ENCODE data around the gene TAS2R40. TPM values are rescaled to one million over a fixed set of nuclear protein-coding genes. Genes with fewer than 3 reads are reported as not detected.

Gene TAS2R40
- total and polyA plus RNA-seq, 10 of the 15 experiments (the other 5 are each of a cell fraction or from before 2014, with no cell fraction given): not detected

DNA sequence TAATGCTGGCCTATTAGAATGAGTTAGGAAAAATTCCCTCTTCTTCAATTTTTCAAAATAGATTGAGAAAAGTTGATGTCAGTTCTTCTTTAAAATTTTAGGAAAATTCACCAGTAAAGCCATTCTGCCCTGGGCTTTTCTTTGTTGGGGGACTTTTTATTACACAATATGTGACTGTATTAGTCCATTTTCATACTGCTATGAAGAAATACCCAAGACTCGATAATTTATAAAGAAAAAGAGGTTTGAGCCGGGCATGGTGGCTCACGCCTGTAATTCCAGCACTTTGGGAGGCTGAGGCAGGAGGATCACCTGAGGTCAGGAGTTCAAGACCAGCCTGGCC, 12.7 kb downstream of the TAS2R40 start (continued):
- TF ChIP-seq BHLHE40 (IDR thresholded peaks at IDR 0.05; ENCODE audit: borderline replicate concordance in 1 of 2, low read depth in 2 of 2, low read length in 1 of 2) (no peak), RBBP5 (conservative IDR thresholded peaks at IDR 0.05) (no peak), NR2F1 (conservative IDR thresholded peaks at IDR 0.05) (no peak), BMI1 (IDR thresholded peaks at IDR 0.05; ENCODE audit: borderline replicate concordance) (no peak), GATAD2B (conservative IDR thresholded peaks at IDR 0.05; ENCODE audit: low read depth) (no peak), MTA2 (IDR thresholded peaks at IDR 0.05; ENCODE audit: low read depth) (no peak), CHD4 (IDR thresholded peaks at IDR 0.05) (no peak)
- TF ChIP-seq, protein P1, sequence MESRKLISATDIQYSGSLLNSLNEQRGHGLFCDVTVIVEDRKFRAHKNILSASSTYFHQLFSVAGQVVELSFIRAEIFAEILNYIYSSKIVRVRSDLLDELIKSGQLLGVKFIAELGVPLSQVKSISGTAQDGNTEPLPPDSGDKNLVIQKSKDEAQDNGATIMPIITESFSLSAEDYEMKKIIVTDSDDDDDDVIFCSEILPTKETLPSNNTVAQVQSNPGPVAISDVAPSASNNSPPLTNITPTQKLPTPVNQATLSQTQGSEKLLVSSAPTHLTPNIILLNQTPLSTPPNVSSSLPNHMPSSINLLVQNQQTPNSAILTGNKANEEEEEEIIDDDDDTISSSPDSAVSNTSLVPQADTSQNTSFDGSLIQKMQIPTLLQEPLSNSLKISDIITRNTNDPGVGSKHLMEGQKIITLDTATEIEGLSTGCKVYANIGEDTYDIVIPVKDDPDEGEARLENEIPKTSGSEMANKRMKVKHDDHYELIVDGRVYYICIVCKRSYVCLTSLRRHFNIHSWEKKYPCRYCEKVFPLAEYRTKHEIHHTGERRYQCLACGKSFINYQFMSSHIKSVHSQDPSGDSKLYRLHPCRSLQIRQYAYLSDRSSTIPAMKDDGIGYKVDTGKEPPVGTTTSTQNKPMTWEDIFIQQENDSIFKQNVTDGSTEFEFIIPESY (IDR thresholded peaks at IDR 0.05): no peak
- TF ChIP-seq, protein P2, sequence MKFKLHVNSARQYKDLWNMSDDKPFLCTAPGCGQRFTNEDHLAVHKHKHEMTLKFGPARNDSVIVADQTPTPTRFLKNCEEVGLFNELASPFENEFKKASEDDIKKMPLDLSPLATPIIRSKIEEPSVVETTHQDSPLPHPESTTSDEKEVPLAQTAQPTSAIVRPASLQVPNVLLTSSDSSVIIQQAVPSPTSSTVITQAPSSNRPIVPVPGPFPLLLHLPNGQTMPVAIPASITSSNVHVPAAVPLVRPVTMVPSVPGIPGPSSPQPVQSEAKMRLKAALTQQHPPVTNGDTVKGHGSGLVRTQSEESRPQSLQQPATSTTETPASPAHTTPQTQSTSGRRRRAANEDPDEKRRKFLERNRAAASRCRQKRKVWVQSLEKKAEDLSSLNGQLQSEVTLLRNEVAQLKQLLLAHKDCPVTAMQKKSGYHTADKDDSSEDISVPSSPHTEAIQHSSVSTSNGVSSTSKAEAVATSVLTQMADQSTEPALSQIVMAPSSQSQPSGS (IDR thresholded peaks at IDR 0.05; ENCODE audit: low read length): no peak
- TF ChIP-seq, protein P3, sequence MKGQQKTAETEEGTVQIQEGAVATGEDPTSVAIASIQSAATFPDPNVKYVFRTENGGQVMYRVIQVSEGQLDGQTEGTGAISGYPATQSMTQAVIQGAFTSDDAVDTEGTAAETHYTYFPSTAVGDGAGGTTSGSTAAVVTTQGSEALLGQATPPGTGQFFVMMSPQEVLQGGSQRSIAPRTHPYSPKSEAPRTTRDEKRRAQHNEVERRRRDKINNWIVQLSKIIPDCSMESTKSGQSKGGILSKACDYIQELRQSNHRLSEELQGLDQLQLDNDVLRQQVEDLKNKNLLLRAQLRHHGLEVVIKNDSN (IDR thresholded peaks at IDR 0.05; ENCODE audit: borderline replicate concordance, extremely low read length, insufficient read depth, low read depth, low read length): no peak
- TF ChIP-seq, protein P4, sequence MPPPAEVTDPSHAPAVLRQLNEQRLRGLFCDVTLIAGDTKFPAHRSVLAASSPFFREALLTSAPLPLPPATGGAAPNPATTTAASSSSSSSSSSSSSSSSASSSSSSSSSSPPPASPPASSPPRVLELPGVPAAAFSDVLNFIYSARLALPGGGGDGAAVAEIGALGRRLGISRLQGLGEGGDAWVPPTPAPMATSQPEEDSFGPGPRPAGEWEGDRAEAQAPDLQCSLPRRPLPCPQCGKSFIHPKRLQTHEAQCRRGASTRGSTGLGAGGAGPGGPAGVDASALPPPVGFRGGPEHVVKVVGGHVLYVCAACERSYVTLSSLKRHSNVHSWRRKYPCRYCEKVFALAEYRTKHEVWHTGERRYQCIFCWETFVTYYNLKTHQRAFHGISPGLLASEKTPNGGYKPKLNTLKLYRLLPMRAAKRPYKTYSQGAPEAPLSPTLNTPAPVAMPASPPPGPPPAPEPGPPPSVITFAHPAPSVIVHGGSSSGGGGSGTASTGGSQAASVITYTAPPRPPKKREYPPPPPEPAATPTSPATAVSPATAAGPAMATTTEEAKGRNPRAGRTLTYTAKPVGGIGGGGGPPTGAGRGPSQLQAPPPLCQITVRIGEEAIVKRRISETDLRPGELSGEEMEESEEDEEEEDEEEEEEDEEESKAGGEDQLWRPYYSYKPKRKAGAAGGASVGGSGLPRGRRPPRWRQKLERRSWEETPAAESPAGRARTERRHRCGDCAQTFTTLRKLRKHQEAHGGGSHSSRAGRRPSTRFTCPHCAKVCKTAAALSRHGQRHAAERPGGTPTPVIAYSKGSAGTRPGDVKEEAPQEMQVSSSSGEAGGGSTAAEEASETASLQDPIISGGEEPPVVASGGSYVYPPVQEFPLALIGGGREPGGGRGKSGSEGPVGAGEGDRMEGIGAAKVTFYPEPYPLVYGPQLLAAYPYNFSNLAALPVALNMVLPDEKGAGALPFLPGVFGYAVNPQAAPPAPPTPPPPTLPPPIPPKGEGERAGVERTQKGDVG (CRISPR knock-in tag; IDR thresholded peaks at IDR 0.05): no peak
- TF ChIP-seq, protein P5, sequence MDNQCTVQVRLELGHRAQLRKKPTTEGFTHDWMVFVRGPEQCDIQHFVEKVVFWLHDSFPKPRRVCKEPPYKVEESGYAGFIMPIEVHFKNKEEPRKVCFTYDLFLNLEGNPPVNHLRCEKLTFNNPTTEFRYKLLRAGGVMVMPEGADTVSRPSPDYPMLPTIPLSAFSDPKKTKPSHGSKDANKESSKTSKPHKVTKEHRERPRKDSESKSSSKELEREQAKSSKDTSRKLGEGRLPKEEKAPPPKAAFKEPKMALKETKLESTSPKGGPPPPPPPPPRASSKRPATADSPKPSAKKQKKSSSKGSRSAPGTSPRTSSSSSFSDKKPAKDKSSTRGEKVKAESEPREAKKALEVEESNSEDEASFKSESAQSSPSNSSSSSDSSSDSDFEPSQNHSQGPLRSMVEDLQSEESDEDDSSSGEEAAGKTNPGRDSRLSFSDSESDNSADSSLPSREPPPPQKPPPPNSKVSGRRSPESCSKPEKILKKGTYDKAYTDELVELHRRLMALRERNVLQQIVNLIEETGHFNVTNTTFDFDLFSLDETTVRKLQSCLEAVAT (IDR thresholded peaks at IDR 0.05): no peak
